Muscle layer of colon (tissue), 2 donors: ENCODE results near the gene SHLD1.
"Not testable (repeated sequence)": the region's sequence is repeated elsewhere in the genome, so short reads cannot be mapped to it uniquely, and the experiment has no call there.

ENCODE experiments used
- H3K27ac ChIP-seq: one replicate; pipeline ENCODE4 v1.7.0; 2013; ENCODE audit warnings: low read depth, mild to moderate bottlenecking, low read length, moderate library complexity
- H3K27me3 ChIP-seq, 2 donors: one replicate each; pipeline ENCODE4 v1.7.0; 2013; ENCODE audit warnings: low read length in 2 of 2, mild to moderate bottlenecking in 2 of 2; ENCODE audit not compliant: insufficient read depth in 2 of 2, control insufficient read depth in 1 of 2
- H3K36me3 ChIP-seq: one replicate; pipeline ENCODE4 v1.7.0; 2013; ENCODE audit warnings: mild to moderate bottlenecking, low read length; ENCODE audit not compliant: insufficient read depth
- H3K4me1 ChIP-seq: one replicate; pipeline ENCODE4 v1.7.0; 2013; ENCODE audit warnings: mild to moderate bottlenecking, low read length; ENCODE audit not compliant: insufficient read depth
- H3K4me3 ChIP-seq, 2 donors: one replicate each; pipeline ENCODE4 v1.7.0; 2013; ENCODE audit warnings: low read length in 2 of 2, low read depth in 1 of 2, mild to moderate bottlenecking in 1 of 2, moderate library complexity in 1 of 2
- H3K9ac ChIP-seq: one replicate; pipeline ENCODE4 v1.7.0; 2013; ENCODE audit warnings: low read length
- H3K9me3 ChIP-seq: one replicate; pipeline ENCODE4 v1.7.0; 2013; ENCODE audit warnings: mild to moderate bottlenecking, low read length
- donor health status: abdominal sarcoma.
- donor health status: Adenocarcinoma of cecum.

The SHLD1 gene

DNA sequence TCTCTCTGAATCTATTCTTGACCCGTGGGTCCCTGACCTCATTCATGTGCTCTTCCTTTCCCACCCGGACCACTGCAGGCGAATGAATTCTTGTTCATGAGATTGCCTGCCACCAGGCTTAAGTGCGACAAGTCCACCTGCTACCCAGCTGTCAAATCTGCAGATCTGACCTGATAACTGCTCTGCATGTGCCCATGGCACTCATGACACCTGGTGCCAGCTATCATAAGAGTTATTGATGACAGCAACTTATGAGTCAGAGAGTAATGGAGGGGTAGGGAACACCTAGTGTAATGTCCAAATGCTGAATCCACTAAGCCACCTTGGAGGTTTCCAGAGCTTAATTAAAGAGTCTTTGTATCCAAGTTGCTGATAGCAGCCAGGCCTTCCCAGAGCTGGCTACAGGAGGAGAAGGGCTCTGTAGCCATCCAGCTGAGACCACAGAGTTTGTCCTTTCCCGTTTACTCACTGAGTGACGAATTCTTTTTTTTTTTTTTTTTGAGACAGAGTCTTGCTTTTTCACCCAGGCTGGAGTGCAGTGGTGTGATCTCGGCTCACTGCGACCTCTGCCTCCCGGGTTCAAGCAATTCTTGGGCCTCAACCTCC lies 17.4 kb downstream of the SHLD1 start:
- H3K4me1 ChIP-seq = no peaks in the 10 kb centered on the region
- no peaks in the 10 kb centered on the region for H3K9me3 ChIP-seq
- H3K27me3 ChIP-seq = no peaks in the 10 kb centered on the region
- no peak overlapping the region for H3K27ac ChIP-seq
- H3K4me3 ChIP-seq = no peak overlapping the region
- H3K9ac ChIP-seq = no peak overlapping the region
- no peaks in the 10 kb centered on the region for H3K36me3 ChIP-seq

- no peaks in the 10 kb centered on the region for H3K4me1 ChIP-seq
- H3K27me3 ChIP-seq = no peaks in the 10 kb centered on the region
- no peak overlapping the region for H3K9ac ChIP-seq
- no peak overlapping the region for H3K4me3 ChIP-seq
- H3K27ac ChIP-seq = no peak overlapping the region
- H3K9me3 ChIP-seq = no peaks in the 10 kb centered on the region
- H3K36me3 ChIP-seq = peaks cover 19% of the 10 kb centered on the region
Observed at GRCh38 chr20:5770231-5770986, 20.2 kb downstream of the SHLD1 start.

GRCh38 chr20:5770987-5771318 lies 20.8 kb downstream of the SHLD1 start:
- no peaks in the 10 kb centered on the region for H3K4me1 ChIP-seq
- no peak overlapping the region for H3K4me3 ChIP-seq
- no peak overlapping the region for H3K9ac ChIP-seq
- peaks cover 23% of the 10 kb centered on the region for H3K36me3 ChIP-seq
- H3K27ac ChIP-seq = no peak overlapping the region
- no peaks in the 10 kb centered on the region for H3K27me3 ChIP-seq
- H3K9me3 ChIP-seq = no peaks in the 10 kb centered on the region

DNA sequence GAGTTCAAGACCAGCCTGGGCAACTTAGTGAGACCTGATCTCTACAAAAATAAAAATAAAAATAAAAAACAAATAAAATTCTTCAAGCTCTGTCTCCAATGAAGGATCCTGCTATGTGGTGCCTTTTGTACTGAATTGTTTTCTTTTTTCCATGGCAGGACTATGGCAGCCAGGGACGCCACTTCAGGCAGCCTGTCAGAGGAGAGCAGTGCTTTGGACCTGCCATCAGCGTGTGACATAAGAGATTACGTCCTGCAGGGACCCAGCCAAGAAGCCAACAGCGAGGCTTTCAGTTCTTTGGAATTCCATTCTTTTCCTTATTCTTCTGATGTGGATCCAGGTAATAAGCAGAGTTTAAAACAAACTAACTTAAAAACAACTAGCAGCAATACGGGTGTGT lies 22.5 kb downstream of the SHLD1 start:
- H3K27ac ChIP-seq = no peak overlapping the region
- no peaks in the 10 kb centered on the region for H3K4me1 ChIP-seq
- no peaks in the 10 kb centered on the region for H3K27me3 ChIP-seq
- H3K36me3 ChIP-seq = peaks cover 23% of the 10 kb centered on the region
- no peak overlapping the region for H3K9ac ChIP-seq
- no peaks in the 10 kb centered on the region for H3K9me3 ChIP-seq
- H3K4me3 ChIP-seq = no peak overlapping the region

DNA sequence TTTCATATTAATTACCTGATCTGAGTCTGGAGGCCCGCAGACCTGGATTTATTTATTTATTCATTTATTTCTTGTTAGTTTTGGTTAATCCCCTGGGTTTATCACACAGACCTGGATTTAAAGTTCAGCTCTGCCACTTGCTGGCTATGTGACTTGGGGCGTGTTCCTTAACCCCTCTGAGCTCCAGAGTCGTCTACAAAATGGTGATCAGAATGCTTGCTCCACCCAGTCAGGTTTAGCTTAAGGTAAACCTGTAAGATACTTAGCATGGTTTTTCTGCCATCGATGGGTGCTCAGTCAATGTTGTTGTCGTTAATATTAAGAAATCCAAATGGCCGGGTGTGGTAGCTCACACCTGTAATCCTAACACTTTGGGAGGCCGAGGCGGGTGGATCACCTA lies 23.4 kb downstream of the SHLD1 start:
- Histone ChIP-seq H3K4me3 (no peak overlapping the region), H3K27ac (no peak overlapping the region), H3K9me3 (no peaks in the 10 kb centered on the region), H3K36me3 (peaks cover 23% of the 10 kb centered on the region), H3K9ac (no peak overlapping the region), H3K27me3 (no peaks in the 10 kb centered on the region), H3K4me1 (no peaks in the 10 kb centered on the region)

GRCh38 chr20:5776077-5776476 lies 25.9 kb downstream of the SHLD1 start:
- H3K4me3 ChIP-seq = no peak overlapping the region
- H3K9ac ChIP-seq = no peak overlapping the region
- no peaks in the 10 kb centered on the region for H3K9me3 ChIP-seq
- H3K4me1 ChIP-seq = no peaks in the 10 kb centered on the region
- H3K36me3 ChIP-seq = peaks cover 23% of the 10 kb centered on the region
- H3K27ac ChIP-seq = no peak overlapping the region
- no peaks in the 10 kb centered on the region for H3K27me3 ChIP-seq

DNA sequence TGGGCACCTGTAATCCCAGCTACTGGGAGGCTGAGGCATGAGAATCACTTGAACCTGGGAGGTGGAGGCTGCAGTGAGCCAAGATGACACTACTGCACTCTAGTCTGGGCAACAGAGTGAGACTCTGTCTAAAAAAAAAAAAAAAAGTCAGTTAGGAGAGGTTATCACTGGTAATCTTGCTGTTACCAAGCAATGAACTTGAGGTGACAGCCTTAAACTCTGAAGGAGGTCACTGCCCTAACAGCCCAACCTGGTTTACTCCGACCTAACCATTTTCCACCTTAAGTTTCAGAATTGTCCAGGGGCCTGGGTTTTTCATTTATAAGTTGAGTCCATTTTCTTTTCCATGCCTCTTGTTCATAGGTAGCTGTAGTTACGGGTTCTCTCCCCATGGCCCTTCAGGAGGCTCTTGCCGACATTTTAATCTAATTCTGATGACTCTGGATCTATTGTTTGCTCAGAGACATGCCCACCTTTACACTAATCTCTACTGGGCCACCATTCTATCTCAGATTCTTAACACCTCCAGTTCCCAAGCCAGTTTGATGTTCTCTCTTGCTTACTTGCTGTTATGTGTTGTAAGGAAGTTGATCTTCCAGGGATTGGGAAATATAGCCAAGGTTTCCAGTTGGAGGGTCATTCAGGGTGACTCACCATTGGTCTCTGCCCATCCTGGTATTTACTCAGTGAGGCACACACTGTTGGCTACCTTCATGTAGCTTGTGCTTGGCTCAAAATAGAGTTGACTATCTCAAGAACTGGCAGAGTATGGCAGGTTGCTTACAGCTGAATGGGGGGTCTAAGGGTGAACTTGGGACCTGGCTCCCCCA lies 29.1 kb downstream of the SHLD1 start:
- H3K9me3 ChIP-seq = no peaks in the 10 kb centered on the region
- no peak overlapping the region for H3K27ac ChIP-seq
- H3K4me3 ChIP-seq = no peak overlapping the region
- H3K36me3 ChIP-seq = peaks cover 15% of the 10 kb centered on the region
- H3K9ac ChIP-seq = no peak overlapping the region
- no peaks in the 10 kb centered on the region for H3K4me1 ChIP-seq
- H3K27me3 ChIP-seq = no peaks in the 10 kb centered on the region

DNA sequence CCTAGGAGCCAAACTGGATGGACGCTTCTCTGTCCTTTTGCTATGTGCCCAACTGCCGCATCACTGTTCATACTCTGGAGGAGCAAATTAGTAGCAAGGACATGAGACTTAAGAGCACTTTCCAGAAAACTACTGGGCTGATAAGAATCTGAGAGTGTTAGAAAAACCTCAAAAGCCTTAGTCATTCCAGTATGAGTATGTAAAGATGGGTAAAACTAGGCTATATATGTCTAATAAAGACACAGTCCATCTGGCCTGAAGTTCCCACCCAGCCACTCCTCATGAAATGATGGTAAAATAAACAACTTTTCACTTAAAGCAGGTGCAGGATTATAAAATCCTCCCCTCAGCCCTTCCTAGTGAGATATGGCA lies 30.6 kb downstream of the SHLD1 start:
- Histone ChIP-seq H3K9ac (no peak overlapping the region), H3K4me1 (no peaks in the 10 kb centered on the region), H3K4me3 (no peak overlapping the region), H3K9me3 (no peaks in the 10 kb centered on the region), H3K36me3 (no peaks in the 10 kb centered on the region), H3K27ac (no peak overlapping the region), H3K27me3 (no peaks in the 10 kb centered on the region)

DNA sequence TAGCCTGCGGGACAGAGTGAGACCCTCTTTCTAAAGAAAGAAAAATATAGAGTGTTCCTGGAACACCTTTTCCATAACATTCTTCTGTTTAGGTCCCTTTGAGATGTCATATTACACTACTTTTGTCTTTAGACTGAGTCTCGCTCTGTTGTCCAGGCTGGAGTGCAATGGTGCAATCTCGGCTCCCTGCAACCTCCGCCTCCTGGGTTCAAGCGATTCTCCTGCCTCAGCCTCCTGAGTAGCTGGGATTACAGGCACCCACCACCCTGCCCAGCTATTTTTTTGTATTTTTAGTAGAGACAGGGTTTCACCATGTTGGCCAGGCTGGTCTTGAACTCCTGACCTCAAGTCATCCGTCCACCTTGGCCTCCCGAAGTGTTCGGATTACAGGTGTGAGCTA lies 31.2 kb downstream of the SHLD1 start:
- not testable (repeated sequence) for H3K4me1 ChIP-seq, H3K9me3 ChIP-seq, H3K36me3 ChIP-seq, H3K27ac ChIP-seq, H3K4me3 ChIP-seq, H3K27me3 ChIP-seq, H3K9ac ChIP-seq

DNA sequence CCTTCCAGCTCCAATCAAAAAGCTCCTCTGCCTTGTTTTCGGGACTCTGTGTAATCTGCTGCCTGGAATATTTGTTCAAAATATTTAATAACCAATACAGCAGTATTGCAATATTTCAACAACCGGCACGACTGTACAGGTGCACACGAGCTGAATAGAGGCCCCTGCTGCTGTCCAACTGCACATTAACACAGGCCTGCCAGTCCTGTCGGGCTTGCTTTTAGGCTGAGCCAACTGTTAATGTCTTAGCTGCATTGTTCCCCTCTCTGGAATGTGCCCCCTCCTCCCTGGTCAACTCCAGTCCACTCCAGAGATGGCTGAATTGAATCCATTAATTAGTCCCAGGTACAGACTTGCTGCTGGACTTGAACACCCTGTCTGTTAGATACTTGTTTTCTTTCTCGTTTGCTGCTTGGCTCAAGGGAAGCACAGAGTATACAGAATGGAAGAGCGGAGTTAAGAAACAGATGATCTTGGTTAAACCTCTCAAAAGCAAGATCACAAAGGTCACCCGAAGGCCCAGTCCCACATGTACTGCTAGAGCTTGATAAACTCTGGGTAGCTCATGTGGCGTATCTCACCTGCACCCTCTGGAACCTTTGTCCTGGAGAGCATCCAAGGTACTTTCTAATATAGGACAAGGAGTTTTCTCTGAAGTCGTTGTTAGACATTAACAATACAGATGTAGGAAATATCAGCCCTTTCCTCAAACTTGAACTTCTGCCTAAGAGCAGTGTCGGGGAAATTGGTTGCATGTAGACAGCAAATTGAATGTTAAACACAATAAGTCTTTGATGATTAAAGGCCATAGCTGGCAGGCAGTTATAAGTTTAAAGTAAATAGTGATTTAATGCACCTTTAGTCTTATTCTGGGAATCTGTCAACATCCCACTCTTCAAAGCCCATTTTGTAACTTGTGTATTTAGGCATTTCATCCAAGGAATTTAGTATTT lies 31.9 kb downstream of the SHLD1 start:
- Histone ChIP-seq H3K9me3 (no peaks in the 10 kb centered on the region), H3K9ac (no peak overlapping the region), H3K27ac (no peak overlapping the region)

DNA sequence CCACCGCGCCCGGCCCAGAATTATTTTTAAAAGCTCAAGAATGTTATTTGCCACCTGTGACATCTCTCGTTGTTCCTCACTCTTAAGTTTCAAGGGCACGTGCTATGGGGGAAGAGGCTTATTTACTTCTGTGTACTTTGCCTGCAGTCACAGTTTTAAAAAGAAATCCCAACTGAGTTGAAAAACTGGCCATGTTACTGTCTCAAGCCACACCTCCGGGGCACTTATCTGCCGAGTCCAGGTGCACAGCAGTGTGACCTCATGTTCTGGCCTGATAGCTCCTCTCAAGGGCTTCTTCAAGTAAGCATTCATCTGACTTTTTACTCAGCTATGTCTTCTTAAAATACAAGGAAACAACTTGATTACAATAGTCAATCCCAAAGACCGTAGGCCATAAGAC lies 34.5 kb downstream of the SHLD1 start:
- Histone ChIP-seq H3K4me3 (no peak overlapping the region), H3K36me3 (no peaks in the 10 kb centered on the region), H3K4me1 (peaks cover 14% of the 10 kb centered on the region), H3K9ac (no peak overlapping the region), H3K27ac (no peak overlapping the region), H3K27me3 (no peaks in the 10 kb centered on the region), H3K9me3 (no peaks in the 10 kb centered on the region)

More for the DNA sequence above, 31.9 kb downstream of the SHLD1 start:
- Histone ChIP-seq H3K4me3 (no peak overlapping the region), H3K36me3 (no peaks in the 10 kb centered on the region), H3K27me3 (no peaks in the 10 kb centered on the region), H3K4me1 (peaks cover under 1% of the 10 kb centered on the region)
